Activated CD8-positive, alpha-beta T cell treated with anti-CD3 and anti-CD28 coated beads for 36 hours (primary cell): ENCODE results near the gene EIF2B2. TPM values are rescaled to one million over a fixed set of nuclear protein-coding genes. Genes with fewer than 3 reads are reported as not detected.

Experiments used
- ATAC-seq: fragments of 200-7000 bp; cut with Tn5 transposase; one replicate; pipeline ENCODE4 v1.10.0; 2021; ENCODE audit warnings: mild to moderate bottlenecking, moderate library complexity
- CTCF ChIA-PET: fragments of 350-600 bp; sonication (Branson Sonifier 250); formaldehyde crosslinking; loops from one replicate; lab custom pipeline; 2021; ENCODE audit warnings: antibody characterized with exemption; lab: Charles Lee
- POLR2A ChIA-PET: fragments of 350-600 bp; sonication (Branson Sonifier 250); formaldehyde crosslinking; loops from one replicate; lab custom pipeline; 2021; ENCODE audit warnings: antibody characterized with exemption; lab: Charles Lee
- DNase-seq: peaks from one replicate; pipeline ENCODE4 v3.0.0-alpha.2; 2020
- H3K27ac Mint-ChIP-seq: one replicate; pipeline ENCODE4 v1.8.0; 2021; ENCODE audit warnings: mild to moderate bottlenecking, mixed read lengths
- H3K27me3 Mint-ChIP-seq: one replicate; pipeline ENCODE4 v1.8.0; 2021; ENCODE audit warnings: mixed read lengths
- H3K36me3 Mint-ChIP-seq: one replicate; pipeline ENCODE4 v1.8.0; 2021; ENCODE audit warnings: low read depth, mixed read lengths
- H3K4me1 Mint-ChIP-seq: one replicate; pipeline ENCODE4 v1.8.0; 2021; ENCODE audit warnings: low read depth, mixed read lengths
- H3K4me3 Mint-ChIP-seq: one replicate; pipeline ENCODE4 v1.8.0; 2021; ENCODE audit warnings: mild to moderate bottlenecking, moderate library complexity, mixed read lengths
- H3K9me3 Mint-ChIP-seq: one replicate; pipeline ENCODE4 v1.8.0; 2021; ENCODE audit warnings: mixed read lengths
- intact Hi-C: fragments of 100-400 bp; cut with micrococcal nuclease; formaldehyde crosslinking; loops from one replicate; pipeline ENCODE4 v1.10.0; 2022
- total RNA-seq, 2 experiments: library from RNA; stranded (reverse); gene quantifications; one replicate each; pipeline ENCODE4 v1.2.3, GENCODE V29; 2021
- TF ChIP-seq, protein P1 (sequence below): fragments of 200-600 bp; IDR thresholded peaks from one replicate; pipeline ENCODE4 v1.8.0; 2022; ENCODE audit warnings: antibody characterized with exemption, mild to moderate bottlenecking

EIF2B2 gene
- total RNA-seq, 2 experiments from 2014 or later: 50.5 to 51.9 TPM

GRCh38 chr14:74978416-74978947 lies 24.2 kb upstream of the EIF2B2 start:
- H3K27me3 Mint-ChIP-seq: no peaks in the 10 kb centered on the region
- TF ChIP-seq, protein P1, sequence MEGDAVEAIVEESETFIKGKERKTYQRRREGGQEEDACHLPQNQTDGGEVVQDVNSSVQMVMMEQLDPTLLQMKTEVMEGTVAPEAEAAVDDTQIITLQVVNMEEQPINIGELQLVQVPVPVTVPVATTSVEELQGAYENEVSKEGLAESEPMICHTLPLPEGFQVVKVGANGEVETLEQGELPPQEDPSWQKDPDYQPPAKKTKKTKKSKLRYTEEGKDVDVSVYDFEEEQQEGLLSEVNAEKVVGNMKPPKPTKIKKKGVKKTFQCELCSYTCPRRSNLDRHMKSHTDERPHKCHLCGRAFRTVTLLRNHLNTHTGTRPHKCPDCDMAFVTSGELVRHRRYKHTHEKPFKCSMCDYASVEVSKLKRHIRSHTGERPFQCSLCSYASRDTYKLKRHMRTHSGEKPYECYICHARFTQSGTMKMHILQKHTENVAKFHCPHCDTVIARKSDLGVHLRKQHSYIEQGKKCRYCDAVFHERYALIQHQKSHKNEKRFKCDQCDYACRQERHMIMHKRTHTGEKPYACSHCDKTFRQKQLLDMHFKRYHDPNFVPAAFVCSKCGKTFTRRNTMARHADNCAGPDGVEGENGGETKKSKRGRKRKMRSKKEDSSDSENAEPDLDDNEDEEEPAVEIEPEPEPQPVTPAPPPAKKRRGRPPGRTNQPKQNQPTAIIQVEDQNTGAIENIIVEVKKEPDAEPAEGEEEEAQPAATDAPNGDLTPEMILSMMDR: no peak
- CTCF ChIA-PET: no interaction called here
- ATAC-seq (no peak), DNase-seq (no peak)
- H3K4me1 Mint-ChIP-seq: peaks cover 1% of the 10 kb centered on the region
- no peak overlapping the region for H3K27ac Mint-ChIP-seq
- H3K36me3 Mint-ChIP-seq: no peaks in the 10 kb centered on the region
- intact Hi-C loops: no loop called here
- H3K9me3 Mint-ChIP-seq: no peaks in the 10 kb centered on the region
- H3K4me3 Mint-ChIP-seq: no peak overlapping the region
- POLR2A ChIA-PET: interaction anchor here (0.6 kb wide), 1 partner anchor 24 kb away, joined by 3 read pairs; the partner anchor contains the start of gene EIF2B2

GRCh38 chr14:74979029-74979428 lies 23.7 kb upstream of the EIF2B2 start:
- Mint-ChIP-seq H3K27ac (no peak overlapping the region), H3K36me3 (no peaks in the 10 kb centered on the region), H3K4me3 (no peak overlapping the region), H3K27me3 (no peaks in the 10 kb centered on the region), H3K9me3 (no peaks in the 10 kb centered on the region), H3K4me1 (no peaks in the 10 kb centered on the region)
- no peak for DNase-seq
- ATAC-seq: no peak
- TF ChIP-seq, protein P1: no peak
- POLR2A ChIA-PET: no interaction called here
- CTCF ChIA-PET: no interaction called here
- intact Hi-C loops: no loop called here

- H3K4me3 Mint-ChIP-seq: no peak overlapping the region
- DNase-seq (no peak), ATAC-seq (no peak)
- H3K36me3 Mint-ChIP-seq: no peaks in the 10 kb centered on the region
- TF ChIP-seq, protein P1: no peak
- POLR2A ChIA-PET: interaction anchor here (0.9 kb wide), 1 partner anchor 129 kb away, joined by 3 read pairs; no protein-coding TSS in a partner anchor
- no peaks in the 10 kb centered on the region for H3K9me3 Mint-ChIP-seq
- H3K4me1 Mint-ChIP-seq: no peaks in the 10 kb centered on the region
- H3K27ac Mint-ChIP-seq: no peak overlapping the region
- intact Hi-C loops: no loop called here
- no peaks in the 10 kb centered on the region for H3K27me3 Mint-ChIP-seq
- CTCF ChIA-PET: no interaction called here
These were observed 23.0 kb upstream of the EIF2B2 start for GRCh38 chr14:74979442-74980397.

- Mint-ChIP-seq H3K27me3 (no peaks in the 10 kb centered on the region), H3K9me3 (no peaks in the 10 kb centered on the region), H3K4me3 (no peak overlapping the region), H3K4me1 (no peaks in the 10 kb centered on the region), H3K27ac (no peak overlapping the region), H3K36me3 (no peaks in the 10 kb centered on the region)
- intact Hi-C loops: no loop called here
- CTCF ChIA-PET: no interaction called here
- POLR2A ChIA-PET: interaction anchor here (0.9 kb wide), 1 partner anchor 129 kb away, joined by 3 read pairs; no protein-coding TSS in a partner anchor
- ATAC-seq (no peak), DNase-seq (no peak)
- TF ChIP-seq, protein P1: no peak
These were observed 22.4 kb upstream of the EIF2B2 start for GRCh38 chr14:74980398-74980730.
